RPMI8226 (cell line): ENCODE results near the gene MYRIP.
"Not testable (repeated sequence)": the region's sequence is repeated elsewhere in the genome, so short reads cannot be mapped to it uniquely, and the experiment has no call there.

Experiments used
- DNase-seq: peaks from one replicate; pipeline ENCODE4 v3.0.0-alpha.2; 2015

Gene MYRIP

DNA sequence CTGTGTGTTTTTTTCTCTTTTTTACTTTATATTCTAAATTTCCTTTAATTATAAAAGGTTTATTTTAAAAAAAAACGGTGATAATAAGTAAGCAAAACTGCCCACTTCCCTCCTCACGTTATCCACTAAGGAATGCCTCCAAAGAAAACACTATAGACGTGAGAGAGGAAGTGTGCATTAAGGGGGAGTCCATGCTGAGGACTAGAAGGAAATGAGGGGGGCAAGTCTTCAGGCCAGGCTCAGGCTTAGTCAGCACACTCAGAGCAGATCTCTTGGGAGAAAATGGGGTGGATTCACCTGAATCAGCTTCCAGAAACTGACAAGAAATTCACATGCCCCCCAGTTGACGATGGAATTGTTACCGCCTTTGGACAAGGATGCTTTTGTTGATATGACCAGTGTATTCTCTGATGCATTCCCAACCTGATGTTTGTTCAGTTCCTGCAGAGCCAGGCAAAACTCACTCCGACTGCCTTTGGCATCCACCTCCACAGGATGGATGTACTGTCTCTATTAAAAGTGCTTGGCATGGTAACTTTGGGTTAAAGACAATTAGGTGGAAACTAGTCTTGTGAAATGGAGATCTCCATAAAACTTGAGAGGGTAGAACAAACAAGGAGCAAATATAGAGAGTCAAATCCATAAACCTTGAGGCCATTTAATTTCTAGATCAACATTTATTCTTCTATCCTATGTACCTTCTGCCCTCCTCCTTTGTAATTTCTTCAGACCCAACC lies 167.8 kb downstream of the MYRIP start:
- DNase-seq, result no peak

GRCh38 chr3:39978308-39978707 lies 168.9 kb downstream of the MYRIP start:
- no peak for DNase-seq

DNA sequence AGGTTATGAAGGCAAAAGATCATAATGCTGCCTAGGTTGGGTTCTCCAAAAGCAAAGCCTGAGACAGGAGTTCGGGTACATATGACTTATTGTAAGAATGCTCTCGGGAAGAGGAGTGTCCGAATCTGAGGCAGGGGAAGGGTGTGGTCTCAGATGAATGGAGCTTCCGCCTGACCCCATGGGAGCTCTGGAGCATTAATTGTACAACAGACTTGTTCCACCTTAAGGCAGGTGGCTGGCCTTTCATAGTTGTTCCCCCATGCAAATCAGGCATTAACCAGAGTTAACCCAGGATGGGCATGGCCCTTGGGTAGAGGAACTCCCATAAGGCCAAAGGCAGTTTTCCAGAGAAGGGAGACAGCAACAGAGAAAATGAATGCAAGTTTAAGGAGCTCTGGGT lies 170.6 kb downstream of the MYRIP start:
- no peak for DNase-seq

DNA sequence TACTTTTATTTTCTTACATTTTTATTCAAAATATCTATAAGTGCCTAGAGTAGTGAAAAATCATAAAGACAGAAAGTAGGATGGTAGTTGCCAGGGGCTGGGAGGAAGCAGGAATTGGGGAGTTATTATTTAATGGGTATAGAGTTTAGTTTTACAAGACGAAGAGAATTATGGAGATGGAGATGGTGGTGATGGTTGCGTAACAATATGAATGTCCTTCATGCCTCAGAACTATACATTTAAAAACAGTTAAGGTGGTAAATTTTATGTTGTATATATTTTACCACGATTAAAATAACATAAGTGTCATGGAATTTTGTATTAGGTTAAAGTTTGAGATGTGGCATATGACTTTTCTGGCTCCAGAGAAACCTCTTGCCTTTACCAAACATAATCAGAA lies 171.4 kb downstream of the MYRIP start:
- DNase-seq, result no peak

DNA sequence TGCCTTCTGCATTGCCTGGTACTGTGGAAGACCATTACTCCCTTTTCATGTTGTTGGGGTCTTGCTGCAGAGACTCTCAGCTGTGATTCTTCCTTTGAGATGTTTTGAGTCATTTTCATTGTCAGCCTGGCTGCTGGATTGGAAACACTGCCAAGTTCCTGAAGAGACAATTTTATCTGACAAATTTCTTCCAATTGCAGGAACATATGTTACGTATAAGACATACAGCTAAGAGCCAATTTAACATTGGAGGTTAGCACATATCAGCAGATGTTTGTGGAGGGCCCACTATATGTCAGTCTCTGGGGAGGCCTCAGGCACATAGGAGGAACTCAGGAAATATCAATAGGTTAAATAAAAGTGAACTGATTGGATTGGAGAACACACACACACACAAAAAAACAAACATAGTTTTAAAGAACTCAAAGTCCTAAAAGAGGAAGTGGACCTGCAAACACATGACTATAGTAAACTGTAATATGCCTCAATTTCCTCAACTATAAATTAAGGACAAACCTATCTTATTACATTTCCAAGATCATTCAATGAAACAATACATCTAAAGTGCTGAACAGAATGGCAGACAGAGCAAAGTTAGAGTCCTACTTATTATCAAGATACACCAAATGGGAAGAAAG lies 172.3 kb downstream of the MYRIP start:
- no peak for DNase-seq

GRCh38 chr3:39982665-39983357 lies 173.4 kb downstream of the MYRIP start:
- DNase-seq, result no peak

DNA sequence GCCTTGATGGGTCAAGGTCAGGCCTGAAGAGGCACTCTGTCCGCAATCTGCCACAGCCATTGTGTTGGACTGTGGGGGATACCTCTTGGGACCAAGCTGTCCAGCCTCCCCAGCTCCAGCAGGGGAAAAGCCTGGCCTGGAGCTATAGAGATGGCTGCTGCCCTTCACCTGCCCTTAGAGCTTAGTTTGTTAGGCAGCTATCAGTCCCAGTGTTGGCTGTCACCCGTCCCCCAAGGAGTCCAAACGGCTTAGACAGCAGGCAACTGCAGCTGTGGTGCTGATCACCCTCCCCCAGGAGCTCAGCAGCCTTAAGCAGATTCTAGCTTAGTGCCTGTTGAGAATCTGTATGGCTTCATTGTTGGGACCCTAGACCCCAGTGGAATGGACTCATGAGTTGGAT lies 180.3 kb downstream of the MYRIP start:
- DNase-seq, result no peak

- DNase-seq, result peak; percentile 59
Observed at GRCh38 chr3:39990532-39990931, 181.1 kb downstream of the MYRIP start.

DNA sequence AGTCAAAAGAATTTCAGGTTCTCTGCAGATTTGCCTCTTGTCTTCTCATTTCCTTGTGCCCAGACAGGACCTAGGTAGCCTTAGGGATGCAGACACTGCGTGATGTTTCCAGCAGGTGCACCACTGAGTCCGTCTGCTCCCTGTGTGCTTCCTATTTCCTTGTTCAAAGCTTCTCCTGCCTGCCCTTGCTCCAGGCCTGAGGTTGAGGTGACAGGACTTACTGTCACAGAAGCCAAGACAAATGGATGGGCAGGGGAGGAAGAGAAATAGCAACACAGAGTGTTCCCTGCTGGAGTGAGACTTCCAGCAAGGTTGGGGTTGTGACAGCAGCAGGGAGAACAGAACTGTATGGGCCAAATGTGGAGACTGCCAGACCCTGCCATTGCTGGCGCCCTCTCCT lies 199.4 kb downstream of the MYRIP start:
- DNase-seq, result no peak

DNA sequence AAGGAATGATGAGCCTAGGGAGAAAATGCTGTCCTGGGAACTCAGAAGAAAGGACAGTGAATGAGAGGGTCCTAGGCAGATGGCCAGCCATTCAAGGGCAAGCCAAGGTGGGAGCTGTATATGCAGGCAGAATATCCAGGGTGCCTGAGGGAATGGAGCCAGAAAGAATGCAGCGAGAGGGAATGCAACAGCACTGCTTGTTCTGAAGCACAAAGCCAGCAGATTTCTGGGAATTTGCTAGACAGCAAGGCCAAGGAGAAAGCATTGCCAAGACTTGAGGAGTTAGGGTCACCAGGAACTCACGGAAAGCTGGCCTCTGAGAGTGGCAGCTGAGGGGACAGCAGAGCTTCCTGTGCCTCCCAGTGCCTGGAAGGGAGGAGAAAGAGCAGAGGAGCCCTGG lies 200.6 kb downstream of the MYRIP start:
- no peak for DNase-seq

GRCh38 chr3:40012381-40012780 lies 203.0 kb downstream of the MYRIP start:
- no peak for DNase-seq

DNA sequence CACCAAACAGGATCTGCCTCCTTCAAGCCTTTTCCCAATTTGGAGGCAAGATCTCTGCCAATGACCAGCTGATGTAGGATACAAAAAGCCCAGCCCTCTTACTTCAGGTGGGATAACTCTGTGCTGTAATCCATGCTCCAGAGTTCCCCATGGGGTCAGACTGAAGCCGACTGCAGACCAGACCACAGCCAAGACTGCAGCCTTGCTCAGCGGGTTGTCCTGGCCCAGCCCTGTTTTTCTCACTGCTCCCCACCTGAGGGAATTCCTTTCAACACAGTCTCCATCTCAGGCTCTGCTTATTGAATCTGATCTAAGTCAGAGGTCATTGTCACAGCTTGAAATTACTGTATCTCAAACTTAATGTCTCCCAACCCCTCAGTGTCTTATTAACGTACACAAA lies 207.0 kb downstream of the MYRIP start:
- no peak for DNase-seq

DNA sequence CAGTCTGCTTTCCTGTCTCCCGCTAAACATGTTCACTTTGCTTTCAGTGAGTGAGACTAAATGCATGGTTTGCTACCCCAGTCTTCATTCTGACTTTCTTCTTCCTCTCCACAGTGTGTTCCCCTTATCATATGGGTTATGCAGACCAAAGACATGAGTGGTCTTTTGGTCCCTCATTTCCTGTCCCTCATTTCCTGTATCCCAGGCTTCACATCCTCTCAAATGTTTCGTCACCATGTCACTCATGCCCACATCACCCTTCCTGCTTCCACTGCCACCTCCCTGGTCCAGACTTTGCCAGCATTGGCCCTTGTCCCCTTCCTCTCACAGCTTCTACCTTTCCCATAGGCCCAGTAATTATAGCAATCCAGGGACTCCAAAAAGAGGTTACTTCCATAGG lies 209.0 kb downstream of the MYRIP start:
- DNase-seq, result no peak

DNA sequence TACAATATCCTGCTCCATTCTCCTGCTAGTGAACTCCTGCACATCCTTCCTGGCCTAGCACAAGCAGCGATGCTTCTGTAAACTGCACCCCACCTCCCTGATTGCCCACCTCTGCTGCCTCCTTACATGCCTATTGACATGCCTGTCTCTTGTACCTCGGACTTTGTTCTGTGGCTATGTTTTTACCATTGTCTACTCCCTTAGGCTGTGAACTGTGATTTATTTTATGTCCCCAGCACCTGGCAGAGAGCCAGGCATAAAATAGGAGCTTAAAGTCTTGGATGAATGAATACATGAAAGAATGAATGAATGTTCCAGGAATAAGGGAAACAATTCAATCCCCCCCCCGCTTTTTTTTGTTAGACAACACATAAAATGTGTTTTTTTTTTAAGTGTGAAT lies 210.0 kb downstream of the MYRIP start:
- DNase-seq, result no peak

DNA sequence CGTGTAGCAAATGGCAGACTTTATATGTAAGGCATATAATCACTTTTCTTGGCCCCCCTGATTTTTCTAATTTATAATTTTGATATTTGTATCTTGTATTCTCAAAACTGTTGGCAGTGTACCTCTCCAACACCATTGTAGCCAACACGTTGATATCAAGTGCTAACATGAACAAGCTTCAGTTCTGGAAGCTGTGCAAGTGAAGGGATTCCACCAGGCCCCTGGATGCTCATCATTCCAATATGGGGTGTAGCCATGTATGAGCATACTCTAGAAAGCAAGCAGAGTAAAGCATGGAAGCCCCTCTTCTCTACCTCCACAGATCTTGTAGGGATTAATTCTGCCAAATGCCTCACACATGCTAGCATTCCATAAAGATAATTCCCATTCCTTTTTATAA lies 211.3 kb downstream of the MYRIP start:
- no peak for DNase-seq

- no peak for DNase-seq
Observed at GRCh38 chr3:40021338-40021737, 211.9 kb downstream of the MYRIP start.

DNA sequence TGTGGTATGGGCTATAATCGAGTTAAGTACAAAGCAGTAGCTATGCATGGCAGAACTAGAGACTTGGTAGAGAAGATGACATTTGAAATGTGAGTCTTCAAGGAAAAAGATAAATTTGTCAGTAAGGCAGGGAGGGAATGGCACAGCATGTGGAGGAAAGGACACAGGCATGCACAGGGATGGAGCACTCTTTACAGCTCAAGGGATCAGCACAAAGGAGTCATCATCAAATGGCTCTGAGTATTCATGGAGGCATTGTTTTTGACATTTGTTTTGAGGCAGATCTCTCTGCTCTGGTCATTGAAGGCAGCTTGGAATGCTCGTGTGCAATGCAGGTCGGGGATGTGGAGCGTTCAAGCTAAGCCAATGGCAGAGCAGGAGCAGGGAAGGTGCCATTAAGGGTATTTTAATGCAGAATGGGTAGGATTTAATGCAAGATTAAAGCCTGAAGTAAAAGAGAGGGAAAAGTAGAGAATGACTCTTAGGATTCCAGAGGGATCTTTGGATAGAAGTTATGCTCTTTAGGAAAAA lies 213.0 kb downstream of the MYRIP start:
- DNase-seq, result no peak

DNA sequence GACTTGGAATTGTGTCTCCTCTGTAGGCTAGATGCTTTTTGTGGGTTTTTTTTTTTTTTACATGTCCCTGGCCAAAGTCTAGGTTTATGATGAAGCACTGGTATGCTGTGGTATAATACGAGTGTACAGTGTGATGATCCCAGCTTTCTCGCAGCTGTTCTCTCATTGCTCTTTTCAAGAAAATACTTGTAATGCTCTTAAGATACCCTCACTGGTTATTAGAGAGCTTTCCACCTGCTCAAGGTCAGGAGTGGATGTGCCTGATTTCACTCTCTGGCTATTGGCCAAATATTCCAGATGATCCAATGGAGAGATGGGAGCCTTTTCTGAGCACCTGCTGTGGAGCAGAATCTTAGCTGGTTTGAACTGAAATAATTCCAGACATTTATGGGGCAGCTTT lies 215.1 kb downstream of the MYRIP start:
- no peak for DNase-seq

GRCh38 chr3:40025892-40026291 lies 216.5 kb downstream of the MYRIP start:
- not testable (repeated sequence) for DNase-seq

DNA sequence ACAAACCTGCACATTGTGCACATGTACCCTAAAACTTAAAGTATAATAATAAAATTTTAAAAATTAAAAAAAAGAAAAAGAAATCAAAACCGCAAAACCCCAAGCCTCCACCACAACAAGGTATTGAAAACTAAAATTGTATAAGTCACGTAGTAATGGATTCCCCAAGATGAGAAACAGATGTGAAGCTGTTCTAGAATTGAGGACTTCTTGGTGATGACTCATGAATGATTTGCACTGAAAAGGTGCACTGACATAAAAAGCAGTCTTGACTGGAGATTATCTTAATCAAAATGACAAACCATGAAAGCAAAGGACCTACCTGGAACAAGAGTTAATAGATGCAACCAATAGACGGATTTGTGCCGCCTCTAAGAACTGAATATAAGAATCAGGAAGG lies 225.8 kb downstream of the MYRIP start:
- DNase-seq, result no peak

DNA sequence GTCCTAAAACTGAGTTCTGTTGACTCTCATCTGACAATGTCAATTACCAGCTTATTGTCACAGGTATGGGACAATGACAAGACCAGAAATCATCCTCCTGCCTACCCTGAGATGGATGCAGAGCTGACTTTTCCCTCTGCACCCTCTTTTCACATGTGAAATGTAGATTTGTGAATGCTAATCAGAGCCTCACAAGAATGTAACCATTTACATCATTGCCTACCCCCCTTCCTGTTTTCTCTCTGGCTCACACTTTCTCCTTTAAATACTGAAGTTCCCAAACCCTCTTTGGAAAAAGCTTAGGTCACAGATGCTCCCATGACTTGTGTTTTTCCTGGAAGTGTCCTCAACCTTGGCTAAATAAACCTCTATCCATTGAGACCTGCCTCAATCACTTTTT lies 228.2 kb downstream of the MYRIP start:
- DNase-seq, result no peak

DNA sequence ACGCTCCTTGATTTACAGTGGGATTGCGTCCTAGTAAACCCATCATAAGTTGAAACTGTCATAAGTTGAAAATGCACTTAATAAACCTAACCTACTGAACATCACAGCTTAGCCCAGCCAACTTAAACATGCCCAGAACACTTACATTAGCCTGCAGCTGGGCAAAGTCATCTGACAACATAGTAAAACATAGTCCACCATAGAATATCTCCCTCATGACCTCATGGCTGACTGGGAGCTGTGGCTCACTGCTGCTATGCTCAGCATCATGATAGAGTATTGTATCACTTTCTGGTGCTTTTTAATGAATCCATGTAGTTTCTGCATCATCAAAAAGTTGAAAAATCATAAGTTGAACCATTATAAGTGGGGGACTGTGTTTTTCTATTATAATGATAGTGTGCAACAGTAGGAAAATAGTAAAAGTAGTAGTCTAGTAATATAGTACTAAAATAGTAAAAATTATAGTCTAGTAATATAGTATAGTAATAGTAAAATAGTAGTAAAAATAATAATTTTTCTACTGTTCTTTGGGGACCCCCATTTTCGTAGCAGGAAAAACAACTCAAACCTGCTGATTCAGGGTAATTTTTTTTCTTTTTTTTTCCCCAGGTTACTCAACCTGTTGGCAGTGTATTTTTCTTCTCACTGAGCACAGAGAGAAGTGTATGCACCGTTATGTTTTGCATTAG lies 233.5 kb downstream of the MYRIP start:
- no peak for DNase-seq

DNA sequence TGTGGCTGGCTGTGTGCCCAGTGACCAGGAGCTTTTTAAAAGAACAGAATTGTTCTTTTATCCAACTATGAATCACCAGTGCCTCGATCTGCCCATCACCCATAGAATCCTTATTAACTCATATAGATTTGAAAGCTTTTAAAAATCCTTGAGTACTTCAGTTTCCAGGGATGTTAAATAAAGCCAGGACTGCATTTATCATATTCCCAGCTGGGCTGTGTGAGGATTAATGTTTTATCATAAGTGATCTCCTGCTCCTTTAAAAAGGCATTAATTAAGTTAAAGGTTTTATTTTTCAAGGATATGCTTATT lies 234.0 kb downstream of the MYRIP start:
- no peak for DNase-seq

- no peak for DNase-seq
Observed at GRCh38 chr3:40044487-40044886, 235.1 kb downstream of the MYRIP start.
